HG03060 (cell line): ENCODE measurements around the gene HIRIP3.
"Not testable (repeated sequence)": the region's sequence is repeated elsewhere in the genome, so short reads cannot be mapped to it uniquely, and the experiment has no call there.

Experiments used
- ATAC-seq: cut with Tn5 transposase; IDR thresholded peaks from one replicate; pipeline ENCODE4 v1.9.1; 2021; ENCODE audit warnings: low read depth, moderate number of reproducible peaks; ENCODE audit not compliant: unreplicated experiment

The HIRIP3 gene, protein sequence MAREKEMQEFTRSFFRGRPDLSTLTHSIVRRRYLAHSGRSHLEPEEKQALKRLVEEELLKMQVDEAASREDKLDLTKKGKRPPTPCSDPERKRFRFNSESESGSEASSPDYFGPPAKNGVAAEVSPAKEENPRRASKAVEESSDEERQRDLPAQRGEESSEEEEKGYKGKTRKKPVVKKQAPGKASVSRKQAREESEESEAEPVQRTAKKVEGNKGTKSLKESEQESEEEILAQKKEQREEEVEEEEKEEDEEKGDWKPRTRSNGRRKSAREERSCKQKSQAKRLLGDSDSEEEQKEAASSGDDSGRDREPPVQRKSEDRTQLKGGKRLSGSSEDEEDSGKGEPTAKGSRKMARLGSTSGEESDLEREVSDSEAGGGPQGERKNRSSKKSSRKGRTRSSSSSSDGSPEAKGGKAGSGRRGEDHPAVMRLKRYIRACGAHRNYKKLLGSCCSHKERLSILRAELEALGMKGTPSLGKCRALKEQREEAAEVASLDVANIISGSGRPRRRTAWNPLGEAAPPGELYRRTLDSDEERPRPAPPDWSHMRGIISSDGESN

DNA sequence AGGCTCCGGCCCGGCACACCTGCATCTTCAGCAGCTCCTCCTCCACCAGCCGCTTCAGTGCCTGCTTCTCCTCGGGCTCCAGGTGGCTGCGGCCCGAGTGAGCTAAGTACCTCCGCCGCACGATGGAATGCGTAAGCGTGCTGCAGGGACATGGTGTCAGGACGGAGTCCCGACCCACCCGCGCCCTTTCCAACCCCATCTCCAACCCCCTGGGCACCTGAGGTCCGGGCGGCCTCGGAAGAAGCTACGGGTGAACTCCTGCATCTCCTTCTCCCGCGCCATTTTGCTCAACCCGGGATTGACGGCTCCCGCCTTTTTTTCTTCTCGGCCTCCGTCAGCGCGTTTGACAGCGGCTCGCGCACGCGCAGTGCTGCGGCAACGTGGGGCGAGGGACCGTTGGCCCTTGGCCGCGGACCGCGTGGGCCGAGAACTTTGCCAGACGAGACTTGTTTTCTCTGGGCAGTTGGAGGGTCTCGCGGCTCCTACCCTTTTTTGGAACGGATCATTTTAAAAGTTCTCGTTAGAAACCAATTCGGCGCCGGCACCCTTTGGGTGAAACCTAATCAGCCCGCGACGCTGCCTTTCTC lies at the start of gene HIRIP3:
Gene HIRIP3 (minus strand): TSS at position 294 of the 587 bp plus-strand sequence. CDS start 12 bp downstream, at position 282.
- ATAC-seq: peak; percentile 19

DNA sequence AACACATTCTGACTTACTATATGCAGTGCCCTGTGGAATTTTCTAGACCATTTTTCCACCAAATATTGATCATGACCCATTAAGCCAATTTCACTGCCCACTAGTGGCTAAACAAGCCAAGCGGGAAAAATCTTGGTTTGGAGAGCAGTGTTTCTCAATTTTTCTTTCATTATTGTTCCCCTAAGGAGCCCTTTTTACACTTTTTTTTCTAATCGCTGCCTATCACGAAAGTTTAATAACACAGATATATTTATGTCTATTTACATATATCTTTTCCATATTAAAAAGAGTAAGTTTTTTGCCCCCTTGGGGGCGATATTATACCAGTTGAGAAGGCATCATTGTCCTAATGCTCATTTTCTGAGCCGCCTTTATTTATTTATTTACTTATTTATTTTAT lies 46.4 kb upstream of the HIRIP3 start:
- no peak for ATAC-seq

DNA sequence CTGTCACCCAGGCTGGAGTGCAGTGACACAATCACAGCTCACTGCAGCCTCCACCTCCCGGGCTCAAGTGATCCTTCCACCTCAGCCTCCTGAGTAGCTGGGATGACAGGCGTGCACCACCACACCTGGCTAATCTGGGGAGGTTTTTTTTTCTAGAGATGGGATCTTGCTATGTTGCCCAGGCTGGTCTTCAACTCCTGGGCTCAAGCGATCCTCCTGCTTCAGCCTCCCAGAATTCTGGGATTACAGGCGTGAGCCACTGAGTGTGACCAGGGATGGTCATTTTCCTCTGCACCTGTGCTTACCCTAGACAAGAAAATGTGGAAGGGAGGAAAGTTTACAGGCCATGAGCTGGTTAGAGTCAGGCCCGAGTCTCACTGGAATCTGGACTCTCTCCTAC lies 45.3 kb upstream of the HIRIP3 start:
- ATAC-seq: not testable (repeated sequence)

DNA sequence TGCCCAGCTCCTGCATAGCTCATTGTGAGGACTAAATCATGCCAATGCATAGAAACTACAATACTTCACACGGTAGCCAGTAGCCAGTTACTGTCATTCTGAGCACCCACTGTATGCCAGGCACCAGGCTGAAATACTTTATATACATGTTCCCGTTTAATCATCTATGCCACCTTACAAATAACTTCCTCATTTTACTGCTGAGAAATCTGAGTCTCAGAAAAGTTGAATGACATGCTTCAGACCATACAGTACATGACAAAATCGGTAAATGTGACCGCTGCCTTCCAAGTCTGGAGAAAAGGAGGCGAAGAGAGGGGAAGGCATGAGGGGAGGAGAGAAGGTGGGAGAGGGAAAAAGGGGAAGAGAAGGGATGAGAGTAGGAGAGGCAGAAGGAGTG lies 44.8 kb upstream of the HIRIP3 start:
- ATAC-seq: no peak

DNA sequence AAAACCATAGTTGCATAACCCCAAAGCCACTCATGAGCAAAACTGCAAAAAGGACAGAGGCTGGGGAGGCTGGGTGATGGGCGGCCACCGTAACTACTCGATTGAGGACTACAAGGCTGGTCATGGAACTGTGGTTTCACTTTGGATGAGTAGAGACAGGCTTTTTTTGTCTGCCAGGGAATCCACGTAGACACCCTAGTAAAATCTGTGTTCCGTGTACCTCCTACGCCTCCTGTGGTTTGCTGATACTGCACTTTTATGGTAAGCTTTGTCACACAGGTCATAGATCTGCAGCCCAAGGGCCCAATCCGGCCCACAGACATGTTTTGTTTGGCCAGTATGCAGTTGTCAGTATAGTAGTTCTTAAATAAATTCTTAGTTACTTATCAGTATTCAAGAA lies 37.9 kb upstream of the HIRIP3 start:
- no peak for ATAC-seq

DNA sequence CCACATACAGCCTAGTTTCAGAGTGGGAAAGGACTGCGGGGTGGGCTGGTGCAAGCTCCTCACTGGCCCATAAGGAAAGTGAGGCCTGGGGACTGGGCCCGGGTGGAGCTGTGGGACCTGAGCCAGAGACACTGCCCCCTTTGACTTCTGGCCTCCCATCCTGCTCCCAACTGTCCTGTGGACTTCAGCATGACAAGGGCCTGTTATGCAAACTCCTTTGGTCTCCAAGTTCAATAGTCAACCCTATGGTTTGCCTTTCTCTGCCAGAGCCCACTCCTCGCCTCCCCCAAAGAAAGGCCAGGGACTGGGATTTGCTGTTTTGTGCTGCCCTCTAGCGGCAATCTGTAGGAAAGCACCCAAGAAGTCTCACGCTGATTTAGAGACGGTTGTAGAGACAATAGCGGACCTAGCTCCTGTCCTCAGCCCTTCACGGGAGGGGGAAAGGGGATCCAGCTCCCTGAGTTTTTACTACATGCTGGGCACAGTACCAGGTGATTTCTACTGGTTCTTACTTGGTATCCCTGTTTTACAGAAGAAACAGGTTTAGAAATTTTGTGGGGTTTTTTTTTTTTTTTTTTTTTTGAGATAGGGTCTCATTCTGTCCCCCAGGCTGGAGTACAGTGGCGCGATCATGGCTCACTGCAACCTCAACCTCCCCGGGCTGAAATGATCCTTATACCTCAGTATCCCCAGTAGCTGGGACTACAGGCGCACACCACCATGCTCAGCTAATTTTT lies 36.8 kb upstream of the HIRIP3 start:
- no peak for ATAC-seq

DNA sequence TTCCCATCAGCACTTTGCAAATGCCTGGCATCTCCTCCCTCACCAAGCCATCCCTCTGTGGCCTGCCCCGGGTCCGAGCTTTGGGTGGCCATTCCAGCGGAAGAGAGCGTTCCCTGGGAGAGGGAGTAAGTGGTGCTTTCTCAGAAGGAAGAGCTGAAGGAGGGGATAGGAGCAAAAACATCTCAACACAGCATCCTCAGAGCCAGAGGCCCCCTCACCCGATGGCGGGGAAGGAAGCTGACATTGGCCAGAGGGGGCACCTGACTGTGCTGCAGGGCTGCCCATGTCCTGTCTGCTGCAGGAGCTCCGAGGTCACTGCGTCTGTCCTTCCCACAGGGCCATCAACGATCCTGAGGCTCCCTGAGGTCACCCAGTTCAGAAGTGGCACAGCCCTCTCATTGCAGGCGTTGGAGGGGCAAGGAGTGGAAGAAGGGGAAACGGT lies 36.1 kb upstream of the HIRIP3 start:
- ATAC-seq: no peak

DNA sequence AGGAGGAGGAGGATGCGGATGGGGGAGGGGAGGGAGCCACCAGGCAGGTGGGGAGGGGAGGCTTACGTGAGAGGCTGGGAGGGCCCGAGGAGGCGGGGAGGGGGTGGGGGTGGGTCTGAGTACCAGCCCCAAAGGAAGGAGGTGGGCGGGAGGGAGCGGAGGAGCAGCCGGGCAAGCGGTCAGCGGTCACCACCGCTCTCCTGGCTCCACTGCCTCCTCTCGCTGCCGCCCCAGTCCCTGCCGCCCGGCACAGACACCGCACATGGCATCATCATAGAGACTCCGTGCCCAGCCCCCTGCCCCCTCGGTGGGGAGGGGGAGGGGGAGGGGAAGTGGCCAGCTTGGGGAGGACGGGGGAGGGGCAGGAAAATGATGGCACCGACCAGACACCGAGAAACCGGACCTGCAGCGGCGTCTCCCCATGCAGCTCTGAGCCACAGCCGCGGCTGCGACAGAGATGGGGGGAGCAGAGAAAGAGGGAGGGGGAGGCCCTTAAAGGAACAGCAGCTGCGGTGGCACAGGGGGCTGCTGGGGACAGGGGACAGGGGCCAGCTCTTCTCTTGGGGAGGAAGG lies 35.5 kb upstream of the HIRIP3 start, which contains the start of gene TLCD3B:
Gene TLCD3B (minus strand): TSS at position 431 of the 573 bp plus-strand sequence. CDS start 744 bp downstream, outside the sequence.
- no peak for ATAC-seq

DNA sequence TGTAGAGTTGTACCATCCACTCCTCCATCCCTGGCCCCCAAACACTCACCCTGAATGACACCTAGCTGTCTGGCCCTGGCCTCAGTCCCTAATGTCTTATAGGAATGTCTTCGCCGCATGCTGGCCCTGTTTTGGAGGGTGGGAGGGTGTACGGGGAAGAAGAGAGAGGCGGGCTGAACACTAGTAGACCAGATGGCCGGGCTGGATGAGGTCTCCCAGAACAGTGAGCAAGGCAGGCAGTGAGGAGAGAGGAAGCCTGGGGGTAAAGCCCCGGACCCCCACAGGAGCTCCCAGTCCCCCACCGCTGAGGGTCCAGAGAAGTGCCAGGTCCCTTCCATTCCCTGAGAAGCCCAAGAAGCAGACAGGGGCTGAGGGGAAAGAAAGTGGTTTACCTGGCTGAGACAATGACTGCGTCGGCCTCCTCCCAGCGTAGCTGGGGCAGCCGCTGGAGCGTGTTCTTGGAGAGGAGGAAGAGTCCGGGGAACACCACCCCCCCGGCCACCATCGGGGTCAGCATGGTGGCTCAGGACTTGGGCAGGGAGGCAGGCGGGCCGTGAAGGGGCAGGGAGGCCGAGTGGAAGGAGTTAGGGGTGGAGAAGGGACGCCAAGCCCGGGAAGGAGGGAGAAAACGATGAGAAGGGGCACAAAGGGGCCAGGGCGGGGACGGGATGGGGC lies 34.7 kb upstream of the HIRIP3 start:
- no peak for ATAC-seq

DNA sequence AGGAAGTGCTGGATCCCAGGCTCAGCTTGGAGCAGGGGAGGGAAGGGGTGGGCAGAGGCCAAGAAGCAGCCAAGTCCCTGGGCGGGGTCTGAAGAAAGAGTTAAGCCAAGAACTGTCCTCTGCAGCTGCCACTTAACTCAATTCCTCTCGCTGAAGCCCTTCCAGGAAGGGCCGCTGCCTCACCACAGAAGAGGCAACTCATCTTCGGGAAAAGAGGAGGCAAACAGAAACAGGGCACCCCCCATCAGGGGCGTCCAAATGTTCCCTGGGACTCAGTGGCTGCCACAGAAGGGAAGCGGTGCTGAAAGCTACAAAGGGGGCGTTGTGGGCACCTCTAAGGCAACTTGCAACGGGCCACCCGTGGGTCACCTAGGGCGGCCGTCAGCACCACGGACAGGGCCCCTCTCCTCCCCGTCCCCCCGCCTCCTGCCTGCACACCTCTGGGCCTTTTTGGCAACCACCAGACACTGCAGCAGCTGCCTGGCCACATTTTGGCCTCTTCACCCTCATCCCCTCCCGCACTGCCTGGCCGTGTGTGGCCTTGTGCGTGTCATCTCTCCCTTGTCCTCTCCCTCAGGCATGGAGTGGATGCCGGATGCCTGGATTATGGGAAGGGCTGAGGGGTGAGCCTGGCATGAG lies 33.1 kb upstream of the HIRIP3 start:
- no peak for ATAC-seq

DNA sequence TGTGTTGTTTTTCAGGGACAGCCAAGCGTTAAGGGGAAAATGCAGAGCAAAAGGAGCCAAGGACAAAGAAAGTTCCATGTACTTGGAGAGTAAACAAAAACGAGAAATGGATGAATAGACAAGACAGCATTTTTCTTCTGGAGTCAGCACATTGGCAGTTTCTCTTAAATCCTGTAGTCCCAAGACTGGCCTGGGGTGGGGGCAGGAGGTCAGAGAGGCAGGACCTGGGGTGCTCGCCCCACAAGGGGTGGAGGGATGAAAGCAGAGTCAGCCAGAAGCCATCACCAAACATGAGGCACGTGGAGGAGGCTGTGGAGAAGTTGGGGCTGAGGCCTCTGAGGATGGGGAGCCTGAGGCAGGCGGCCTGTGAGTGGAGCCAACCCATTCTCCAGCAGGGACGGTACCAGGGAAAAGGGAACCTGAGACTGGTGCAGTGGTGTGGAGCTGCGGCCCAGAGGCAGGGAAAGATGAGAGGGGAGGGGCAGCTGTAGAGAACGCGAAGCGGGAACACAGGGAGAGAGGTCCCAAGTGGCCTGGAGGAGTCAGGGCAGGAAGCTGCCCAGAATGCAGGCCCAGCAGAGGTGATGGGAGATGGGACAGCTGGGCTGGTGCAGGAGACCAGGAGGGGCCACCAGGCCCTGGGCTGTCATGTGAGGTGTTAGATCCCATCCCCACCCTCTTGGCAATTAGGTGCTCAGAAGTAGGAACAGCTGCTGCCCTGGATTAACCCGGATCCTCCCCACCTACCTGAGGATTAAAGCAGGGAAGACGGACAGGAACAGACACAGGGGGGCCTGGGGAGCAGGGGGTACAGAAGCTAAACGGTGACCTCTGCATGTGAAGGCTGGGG lies 32.4 kb upstream of the HIRIP3 start:
- no peak for ATAC-seq

DNA sequence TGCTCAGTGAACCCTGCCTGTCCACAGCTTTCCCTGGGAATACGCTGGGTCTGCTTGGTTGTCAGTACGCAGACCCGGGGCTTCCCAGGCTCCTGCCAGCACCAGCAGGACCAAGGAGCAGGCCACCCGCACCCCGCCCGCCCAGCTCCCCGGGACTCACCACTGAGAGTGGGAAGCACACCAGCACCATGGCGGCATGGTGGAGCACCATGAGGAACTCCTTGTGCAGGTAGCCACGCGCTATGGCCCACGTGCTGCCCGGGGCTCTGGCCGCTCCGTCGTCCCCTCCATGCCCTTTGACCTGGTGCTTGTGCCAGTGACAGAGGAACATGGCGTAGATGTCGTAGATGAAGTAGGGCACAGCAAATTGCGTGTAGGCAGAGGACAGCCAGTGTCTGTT lies 31.0 kb upstream of the HIRIP3 start:
- no peak for ATAC-seq

DNA sequence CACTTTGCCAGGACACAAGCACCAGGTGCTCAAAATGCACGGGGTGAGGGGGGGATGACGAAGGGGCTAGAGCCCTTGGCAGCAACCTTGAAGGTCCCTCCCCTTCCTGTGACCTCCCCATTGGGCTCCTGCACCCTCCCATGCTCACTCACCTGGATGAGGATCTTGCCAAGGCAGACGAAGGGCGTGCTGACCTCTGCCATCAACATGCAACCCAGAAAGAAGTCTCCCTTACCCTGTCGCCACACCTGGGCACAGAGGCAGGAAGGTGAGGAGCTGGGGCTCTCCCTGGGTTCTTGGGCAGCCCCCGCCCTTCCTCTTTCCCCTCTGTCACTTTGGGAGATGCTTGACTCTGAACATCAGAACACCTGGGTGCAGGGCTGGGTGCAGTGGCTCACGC lies 30.2 kb upstream of the HIRIP3 start:
- no peak for ATAC-seq

DNA sequence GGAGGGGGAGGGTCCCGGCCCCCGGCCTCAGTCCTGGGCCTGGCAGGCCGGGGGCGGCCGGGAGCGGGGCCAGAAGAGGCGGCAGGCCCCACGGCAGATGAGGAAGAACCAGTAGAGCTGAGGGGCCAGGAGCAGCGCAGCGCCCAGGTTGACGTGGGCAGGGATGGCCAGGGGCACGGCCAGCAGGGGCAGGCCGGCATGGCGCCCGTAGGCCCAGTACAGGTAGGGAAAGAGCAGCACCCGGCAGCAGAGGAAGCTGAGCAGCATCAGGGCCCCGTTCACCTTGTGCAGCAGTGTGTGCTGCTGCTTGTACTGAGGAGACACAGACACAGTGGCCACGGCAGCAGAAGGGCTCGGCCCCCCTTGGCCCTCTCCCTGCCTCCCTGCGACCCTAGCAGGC lies 29.7 kb upstream of the HIRIP3 start:
- ATAC-seq: no peak

DNA sequence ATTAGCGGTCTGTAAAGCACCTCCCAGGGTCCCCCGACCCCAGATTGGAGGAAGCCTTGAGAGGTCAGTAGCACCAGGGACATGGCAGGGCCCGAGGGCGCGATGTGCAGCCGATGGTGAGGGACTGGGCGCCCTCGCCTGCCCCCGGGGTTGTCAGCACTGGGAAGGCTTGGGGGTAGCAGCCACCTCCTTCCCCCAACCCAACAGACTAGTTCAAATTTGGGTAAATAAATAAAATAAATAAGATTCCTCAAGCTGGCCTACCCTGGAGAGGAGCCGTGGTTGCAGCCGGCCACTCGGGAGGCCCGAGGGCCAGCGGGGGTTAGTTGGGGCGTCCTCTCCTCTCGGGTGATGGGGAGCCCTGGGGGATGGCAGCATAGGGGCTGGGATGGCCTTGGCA lies 29.0 kb upstream of the HIRIP3 start:
- no peak for ATAC-seq

DNA sequence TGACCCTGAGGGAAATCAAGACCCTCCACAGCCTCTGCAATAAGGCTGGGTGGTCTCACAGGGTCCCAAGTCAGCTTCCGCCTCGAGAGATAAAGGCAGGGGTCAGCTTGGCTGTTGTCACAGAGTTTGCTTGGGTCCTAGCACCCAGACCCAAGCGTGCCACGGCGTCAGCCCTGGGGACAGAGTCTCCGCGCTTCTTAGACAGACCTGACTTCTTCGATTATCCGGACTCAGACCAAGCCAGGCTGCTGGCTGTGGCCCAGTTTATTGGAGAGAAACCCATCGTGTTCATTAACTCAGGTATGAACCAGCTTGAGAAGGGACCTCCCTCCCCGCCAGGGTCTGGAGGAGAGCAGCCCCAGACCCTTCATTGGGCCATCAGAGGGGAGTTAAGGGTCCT lies 28.2 kb upstream of the HIRIP3 start:
- no peak for ATAC-seq

DNA sequence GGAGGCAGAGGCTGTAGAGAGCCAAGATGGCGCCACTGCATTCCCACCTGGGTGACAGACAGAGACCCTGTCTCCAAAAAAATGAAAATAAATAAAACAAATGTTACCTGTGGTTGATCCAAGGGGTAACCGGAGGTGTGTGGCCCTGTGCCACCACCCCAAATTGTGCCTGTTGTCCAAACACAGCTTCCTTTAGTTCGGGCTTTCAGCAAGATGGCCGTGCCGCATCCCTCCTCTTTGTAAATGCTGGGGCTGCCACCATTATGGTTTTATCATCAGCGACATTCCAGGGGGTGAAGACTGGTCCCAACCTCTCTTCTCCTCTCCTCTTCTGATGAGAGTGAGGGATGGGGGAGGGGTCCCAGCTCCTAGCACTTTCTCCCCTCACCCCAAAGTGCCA lies 27.5 kb upstream of the HIRIP3 start, which contains the start of gene C16orf92:
Gene C16orf92 (plus strand): TSS at position 312 of the 400 bp plus-strand sequence. CDS start 143 bp downstream, outside the sequence.
- ATAC-seq: no peak

DNA sequence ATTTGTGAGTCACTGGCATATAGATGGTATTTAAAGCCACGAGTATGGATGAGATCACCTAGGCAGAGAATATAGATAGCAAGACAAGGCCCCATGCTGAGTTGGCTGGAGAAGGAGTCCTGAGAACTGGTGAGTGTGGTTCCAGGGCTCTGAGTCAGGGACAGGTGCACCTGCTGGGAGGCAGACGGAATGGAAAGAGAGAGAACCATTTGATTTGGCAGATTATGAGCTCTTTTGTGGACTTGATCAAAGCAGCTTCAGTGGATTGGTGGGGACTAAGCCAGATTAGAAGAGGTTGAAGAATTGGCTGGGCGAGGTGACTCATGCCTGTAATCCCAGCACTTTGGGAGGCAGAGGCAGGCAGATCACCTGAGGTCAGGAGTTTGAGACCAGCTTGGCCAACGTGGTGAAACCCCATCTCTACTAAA lies 23.3 kb upstream of the HIRIP3 start:
- ATAC-seq: no peak

DNA sequence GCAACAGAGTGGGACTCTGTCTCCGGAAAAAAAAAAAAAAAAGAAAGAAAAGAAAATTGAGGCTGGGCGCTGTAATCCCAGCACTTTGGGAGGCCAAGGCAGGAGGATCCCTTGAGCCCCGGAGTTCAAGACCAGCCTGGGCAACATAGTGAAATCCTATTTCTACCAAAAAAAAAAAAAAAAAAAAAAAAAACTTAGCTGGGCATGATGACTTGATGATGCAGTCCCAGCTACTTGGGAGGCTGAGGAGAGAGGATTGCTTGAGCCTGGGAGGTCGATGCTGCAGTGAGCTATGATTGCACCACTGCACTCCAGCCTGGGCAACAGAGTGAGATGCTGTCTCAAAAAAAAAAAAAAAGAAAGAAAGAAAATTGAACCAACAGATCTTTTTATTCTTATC lies 22.5 kb upstream of the HIRIP3 start:
- ATAC-seq: not testable (repeated sequence)
